Hypothalamus (tissue), 51 donors: Measurements from ENCODE around the gene EIF3L.

ENCODE experiments used
- DNase-seq, 51 donors: peaks; one replicate each; lab custom pipeline; 2025; lab: John Stamatoyannopoulos, UW

The EIF3L gene

GRCh38 chr22:37898441-37899181 lies 49.4 kb downstream of the EIF3L start:
- peak in 30 of 51 donors; percentile 21 to 81 (median 59) for DNase-seq

GRCh38 chr22:37904572-37905533 lies 55.6 kb downstream of the EIF3L start:
- peak in 31 of 51 donors; percentile 17 to 80 (median 45) for DNase-seq

GRCh38 chr22:37905534-37906363 lies 56.5 kb downstream of the EIF3L start, which contains the start of gene MICALL1:
TSS of gene MICALL1 (plus strand) at chr22:37906297. CDS start at chr22:37906423, 126 bp downstream.
- peak in 25 of 51 donors; percentile 18 to 73 (median 38) for DNase-seq

GRCh38 chr22:37906364-37907008 lies 57.3 kb downstream of the EIF3L start:
- peak in 6 of 51 donors; percentile 10 to 35 (median 29) for DNase-seq

- no peak for DNase-seq
Observed at GRCh38 chr22:37907036-37907954, 58.1 kb downstream of the EIF3L start.

GRCh38 chr22:37909766-37910165 lies 60.5 kb downstream of the EIF3L start:
- no peak for DNase-seq

GRCh38 chr22:37910890-37911672 lies 61.9 kb downstream of the EIF3L start:
- peak in 6 of 51 donors; percentile 13 to 31 (median 20) for DNase-seq

GRCh38 chr22:37911697-37912096 lies 62.5 kb downstream of the EIF3L start:
- no peak for DNase-seq

GRCh38 chr22:37912171-37912570 lies 63.0 kb downstream of the EIF3L start:
- no peak for DNase-seq

GRCh38 chr22:37913233-37913721 lies 64.1 kb downstream of the EIF3L start:
- no peak for DNase-seq

- DNase-seq, result no peak
Observed at GRCh38 chr22:37916311-37916710, 67.1 kb downstream of the EIF3L start.

- DNase-seq, result no peak
Observed at GRCh38 chr22:37917874-37918548, 68.8 kb downstream of the EIF3L start.

GRCh38 chr22:37918580-37919270 lies 69.5 kb downstream of the EIF3L start:
- DNase-seq, result no peak

GRCh38 chr22:37920126-37920525 lies 70.9 kb downstream of the EIF3L start:
- no peak for DNase-seq

GRCh38 chr22:37922191-37922590 lies 73.0 kb downstream of the EIF3L start:
- no peak for DNase-seq

GRCh38 chr22:37923927-37924326 lies 74.7 kb downstream of the EIF3L start:
- DNase-seq, result no peak
